SH-SY5Y (cell line): ENCODE results near the gene ETV3.

Experiments
- GATA2 ChIP-seq: IDR thresholded peaks from 2 replicates; pipeline ENCODE4 v1.6.1; 2011; ENCODE audit warnings: mild to moderate bottlenecking, low read depth, low read length
- GATA3 ChIP-seq: IDR thresholded peaks from 2 replicates; pipeline ENCODE4 v1.6.1; 2011; ENCODE audit warnings: low read depth, mild to moderate bottlenecking, low read length, moderate library complexity

DNA sequence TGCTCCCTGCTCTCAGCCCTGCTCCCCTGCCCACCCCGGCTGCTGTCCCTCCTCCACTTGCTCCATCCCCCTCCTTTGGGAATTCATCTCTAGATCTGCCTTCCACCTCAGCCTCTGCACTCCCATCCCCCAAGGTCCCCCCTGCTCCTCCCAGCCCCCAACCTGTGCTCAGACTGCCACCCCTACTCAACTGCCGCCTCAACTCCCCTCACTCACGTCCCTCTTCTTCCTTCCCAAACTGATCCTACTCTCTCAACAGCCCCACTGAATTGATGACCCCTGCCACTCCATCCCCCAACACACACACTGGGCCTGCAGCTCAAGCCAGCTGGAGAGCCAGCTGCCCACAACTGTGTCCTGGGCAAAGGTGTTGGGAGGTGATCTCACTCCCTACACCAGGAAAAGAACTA lies 22.8 kb downstream of the ETV3 start:
- TF ChIP-seq GATA2 (no peak), GATA3 (no peak)
